Activated CD8-positive, alpha-beta T cell treated with anti-CD3 and anti-CD28 coated beads, Interleukin-2, amount 10 ng/mL, durations not matched to agents 7 days and 5 days (primary cell): Measurements from ENCODE around the gene LRIT1. TPM values are rescaled to one million over a fixed set of nuclear protein-coding genes. Genes with fewer than 3 reads are reported as not detected.
"Not testable (repeated sequence)": the region's sequence is repeated elsewhere in the genome, so short reads cannot be mapped to it uniquely, and the experiment has no call there.

ENCODE experiments used
- ATAC-seq: fragments of 150-1000 bp; cut with Tn5 transposase; one replicate; pipeline ENCODE4 v1.10.0; 2021; ENCODE audit warnings: moderate library complexity
- CTCF ChIA-PET: fragments of 350-600 bp; sonication (Branson Sonifier 250); formaldehyde crosslinking; loops from one replicate; lab custom pipeline; 2021; ENCODE audit warnings: antibody characterized with exemption; lab: Charles Lee
- POLR2A ChIA-PET: fragments of 350-600 bp; sonication (Branson Sonifier 250); formaldehyde crosslinking; loops from one replicate; lab custom pipeline; 2021; ENCODE audit warnings: antibody characterized with exemption; lab: Charles Lee
- DNase-seq: peaks from one replicate; pipeline ENCODE4 v3.0.0-alpha.2; 2020
- H3K27ac Mint-ChIP-seq: one replicate; pipeline ENCODE4 v1.8.0; 2021; ENCODE audit warnings: mild to moderate bottlenecking, mixed read lengths
- H3K27me3 Mint-ChIP-seq: one replicate; pipeline ENCODE4 v1.8.0; 2021; ENCODE audit warnings: low read depth, mixed read lengths
- H3K36me3 Mint-ChIP-seq: one replicate; pipeline ENCODE4 v1.8.0; 2021; ENCODE audit warnings: low read depth, mixed read lengths
- H3K4me1 Mint-ChIP-seq: one replicate; pipeline ENCODE4 v1.8.0; 2021; ENCODE audit warnings: low read depth, mixed read lengths
- H3K4me3 Mint-ChIP-seq: one replicate; pipeline ENCODE4 v1.8.0; 2021; ENCODE audit warnings: mild to moderate bottlenecking, mixed read lengths
- H3K9me3 Mint-ChIP-seq: one replicate; pipeline ENCODE4 v1.8.0; 2022; ENCODE audit warnings: mixed read lengths; ENCODE audit not compliant: insufficient read depth
- total RNA-seq, 2 experiments: library from RNA; stranded (reverse); gene quantifications; one replicate each; pipeline ENCODE4 v1.2.3, GENCODE V29; 2021

Gene LRIT1
- not detected for total RNA-seq

GRCh38 chr10:84241185-84241790 lies at the start of gene LRIT1:
Gene LRIT1, minus strand, starts transcription at chr10:84241546. Its CDS starts 107 bp downstream, at chr10:84241439.
- Mint-ChIP-seq H3K9me3 (no peaks in the 10 kb centered on the region), H3K36me3 (no peaks in the 10 kb centered on the region), H3K27me3 (peaks cover 4% of the 10 kb centered on the region), H3K27ac (no peak within 1 kb of the TSS), H3K4me3 (no peak within 1 kb of the TSS), H3K4me1 (no peaks in the 10 kb centered on the region)
- ATAC-seq (no peak), DNase-seq (no peak)
- ChIA-PET CTCF (no interaction called here), POLR2A (no interaction called here)

GRCh38 chr10:84290235-84290634 lies 48.9 kb upstream of the LRIT1 start:
- peaks cover 24% of the 10 kb centered on the region for H3K4me1 Mint-ChIP-seq
- H3K27ac Mint-ChIP-seq, result no peak overlapping the region
- CTCF ChIA-PET, result interaction anchor here (1.0 kb wide), 1 partner anchor 247 kb away, joined by 3 read pairs; no protein-coding TSS in a partner anchor
- H3K9me3 Mint-ChIP-seq, result no peaks in the 10 kb centered on the region
- ATAC-seq (no peak), DNase-seq (no peak)
- H3K36me3 Mint-ChIP-seq, result no peaks in the 10 kb centered on the region
- no peak overlapping the region for H3K4me3 Mint-ChIP-seq
- H3K27me3 Mint-ChIP-seq, result peaks cover 23% of the 10 kb centered on the region
- POLR2A ChIA-PET, result no interaction called here

- ATAC-seq (no peak), DNase-seq (no peak)
- Mint-ChIP-seq H3K27ac (no peak overlapping the region), H3K4me1 (peaks cover 19% of the 10 kb centered on the region), H3K4me3 (no peak overlapping the region), H3K36me3 (no peaks in the 10 kb centered on the region), H3K27me3 (peaks cover 23% of the 10 kb centered on the region), H3K9me3 (no peaks in the 10 kb centered on the region)
- ChIA-PET CTCF (no interaction called here), POLR2A (no interaction called here)
Observed at GRCh38 chr10:84289521-84290200, 48.3 kb upstream of the LRIT1 start.

- Mint-ChIP-seq H3K9me3 (no peaks in the 10 kb centered on the region), H3K4me3 (no peak overlapping the region), H3K27ac (no peak overlapping the region), H3K4me1 (peaks cover 4% of the 10 kb centered on the region), H3K36me3 (no peaks in the 10 kb centered on the region), H3K27me3 (peaks cover 23% of the 10 kb centered on the region)
- DNase-seq (no peak), ATAC-seq (no peak)
- CTCF ChIA-PET, result interaction anchor here (0.7 to 1.0 kb wide), 2 partner anchors 21 to 64 kb away, joined by 3 read pairs; no protein-coding TSS in a partner anchor
- POLR2A ChIA-PET, result no interaction called here
Observed at GRCh38 chr10:84288151-84288550, 46.8 kb upstream of the LRIT1 start.

- ATAC-seq (no peak), DNase-seq (no peak)
- Mint-ChIP-seq H3K27me3 (peaks cover 23% of the 10 kb centered on the region), H3K9me3 (no peaks in the 10 kb centered on the region), H3K4me1 (peaks cover 3% of the 10 kb centered on the region), H3K36me3 (no peaks in the 10 kb centered on the region), H3K4me3 (no peak overlapping the region), H3K27ac (no peak overlapping the region)
- ChIA-PET POLR2A (no interaction called here), CTCF (no interaction called here)
Observed at GRCh38 chr10:84286695-84287094, 45.3 kb upstream of the LRIT1 start.

DNA sequence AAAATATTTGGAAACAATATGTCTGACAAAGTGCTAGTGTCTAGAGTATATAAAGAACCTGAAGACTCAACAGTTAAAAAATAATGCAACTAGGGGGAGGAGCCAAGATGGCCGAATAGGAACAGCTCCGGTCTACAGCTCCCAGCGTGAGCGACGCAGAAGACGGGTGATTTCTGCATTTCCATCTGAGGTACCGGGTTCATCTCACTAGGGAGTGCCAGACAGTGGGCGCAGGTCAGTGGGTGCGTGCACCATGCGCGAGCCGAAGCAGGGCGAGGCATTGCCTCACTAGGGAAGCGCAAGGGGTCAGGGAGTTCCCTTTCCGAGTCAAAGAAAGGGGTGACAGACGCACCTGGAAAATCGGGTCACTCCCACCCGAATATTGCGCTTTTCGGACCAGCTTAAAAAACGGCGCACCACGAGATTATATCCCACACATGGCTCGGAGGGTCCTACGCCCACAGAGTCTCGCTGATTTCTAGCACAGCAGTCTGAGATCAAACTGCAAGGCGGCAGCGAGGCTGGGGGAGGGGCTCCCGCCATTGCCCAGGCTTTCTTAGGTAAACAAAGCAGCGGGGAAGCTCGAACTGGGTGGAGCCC lies 38.6 kb upstream of the LRIT1 start:
- H3K4me1 Mint-ChIP-seq, DNase-seq, H3K36me3 Mint-ChIP-seq, H3K27ac Mint-ChIP-seq, POLR2A ChIA-PET, H3K9me3 Mint-ChIP-seq, H3K4me3 Mint-ChIP-seq, ATAC-seq: not testable (repeated sequence)
- CTCF ChIA-PET, result interaction anchor here (1.4 to 1.6 kb wide), 2 partner anchors 13 to 257 kb away, joined by 7 to 10 read pairs; no protein-coding TSS in a partner anchor
- peaks cover 21% of the 10 kb centered on the region for H3K27me3 Mint-ChIP-seq

DNA sequence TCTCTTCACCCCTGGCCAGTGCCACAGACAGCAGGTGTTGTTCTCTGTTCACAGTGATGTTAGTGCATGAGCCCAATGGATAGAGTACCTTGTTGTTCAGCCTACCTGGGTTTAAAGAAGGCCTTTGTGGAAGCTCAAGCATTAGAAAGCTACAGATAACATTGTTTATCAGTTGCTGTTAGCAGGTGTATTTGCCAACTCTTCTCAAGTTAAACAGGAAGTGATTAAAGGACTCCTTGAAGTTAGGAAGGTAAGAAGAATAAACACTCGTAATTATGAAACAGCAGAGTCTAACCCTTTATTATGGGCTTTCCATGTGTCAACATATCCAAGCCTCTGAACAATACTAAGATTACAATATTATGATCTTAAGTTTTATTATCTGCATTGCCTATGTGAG lies 29.4 kb upstream of the LRIT1 start:
- H3K4me3 Mint-ChIP-seq, result no peak overlapping the region
- ATAC-seq (no peak), DNase-seq (no peak)
- ChIA-PET POLR2A (no interaction called here), CTCF (interaction anchor here (11.7 kb wide), 1 partner anchor 267 kb away, joined by 260 read pairs; no protein-coding TSS in a partner anchor)
- peaks cover 18% of the 10 kb centered on the region for H3K4me1 Mint-ChIP-seq
- H3K27me3 Mint-ChIP-seq, result peaks cover 9% of the 10 kb centered on the region
- H3K9me3 Mint-ChIP-seq, result no peaks in the 10 kb centered on the region
- no peaks in the 10 kb centered on the region for H3K36me3 Mint-ChIP-seq
- no peak overlapping the region for H3K27ac Mint-ChIP-seq

GRCh38 chr10:84269773-84270172 lies 28.4 kb upstream of the LRIT1 start:
- peaks cover 19% of the 10 kb centered on the region for H3K4me1 Mint-ChIP-seq
- DNase-seq, result no peak
- no peak overlapping the region for H3K4me3 Mint-ChIP-seq
- ChIA-PET POLR2A (no interaction called here), CTCF (interaction anchor here (0.8 to 11.7 kb wide), 4 partner anchors 24 to 268 kb away, joined by 3 to 260 read pairs (median 4); no protein-coding TSS in a partner anchor)
- no peaks in the 10 kb centered on the region for H3K36me3 Mint-ChIP-seq
- no peak for ATAC-seq
- no peaks in the 10 kb centered on the region for H3K9me3 Mint-ChIP-seq
- no peak overlapping the region for H3K27ac Mint-ChIP-seq
- H3K27me3 Mint-ChIP-seq, result peaks cover 9% of the 10 kb centered on the region

- Mint-ChIP-seq H3K9me3 (no peaks in the 10 kb centered on the region), H3K4me3 (no peak overlapping the region), H3K4me1 (peaks cover 22% of the 10 kb centered on the region), H3K36me3 (no peaks in the 10 kb centered on the region), H3K27me3 (peaks cover 12% of the 10 kb centered on the region), H3K27ac (no peak overlapping the region)
- no peak for DNase-seq
- ChIA-PET CTCF (interaction anchor here (1.2 to 11.7 kb wide), 3 partner anchors 60 to 269 kb away, joined by 3 to 260 read pairs (median 4); no protein-coding TSS in a partner anchor), POLR2A (no interaction called here)
- ATAC-seq, result no peak
Observed at GRCh38 chr10:84269162-84269561, 27.8 kb upstream of the LRIT1 start.

GRCh38 chr10:84267503-84268126 lies 26.3 kb upstream of the LRIT1 start:
- H3K4me3 Mint-ChIP-seq, result no peak overlapping the region
- peak overlapping the region; percentile 25 for H3K27ac Mint-ChIP-seq
- no peaks in the 10 kb centered on the region for H3K9me3 Mint-ChIP-seq
- H3K36me3 Mint-ChIP-seq, result no peaks in the 10 kb centered on the region
- POLR2A ChIA-PET, result interaction anchor here (0.6 to 1.6 kb wide), 2 partner anchors 62 to 273 kb away, joined by 3 to 5 read pairs; no protein-coding TSS in a partner anchor
- DNase-seq, result peak; percentile 81
- peak; percentile 66 for ATAC-seq
- H3K27me3 Mint-ChIP-seq, result peaks cover 18% of the 10 kb centered on the region
- CTCF ChIA-PET, result interaction anchor here (0.6 to 11.7 kb wide), 44 partner anchors 9 to 281 kb away, joined by 3 to 260 read pairs (median 4); partner anchors contain the start of gene CCSER2
- peaks cover 22% of the 10 kb centered on the region for H3K4me1 Mint-ChIP-seq

DNA sequence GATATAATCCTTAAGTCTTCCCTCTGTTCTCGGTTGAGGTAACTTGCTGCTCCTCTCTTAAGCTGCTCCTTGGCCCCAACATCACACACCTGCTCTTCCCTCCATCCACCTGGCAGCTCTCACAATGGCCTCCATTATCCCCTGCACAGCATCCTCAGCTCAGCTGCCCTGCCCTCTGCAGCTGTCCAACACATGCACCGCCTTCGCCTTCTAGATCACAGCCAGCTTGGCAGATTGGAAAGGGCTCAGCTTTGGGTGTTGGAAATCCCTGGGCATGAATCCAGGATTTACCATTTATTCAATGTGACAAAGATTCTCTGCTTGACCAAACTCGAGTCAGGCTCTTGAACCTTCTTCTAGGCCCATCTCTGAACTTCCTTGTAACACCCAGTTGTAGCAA lies 24.1 kb upstream of the LRIT1 start:
- H3K36me3 Mint-ChIP-seq, result no peaks in the 10 kb centered on the region
- ChIA-PET POLR2A (interaction anchor here (0.8 kb wide), 1 partner anchor 65 kb away, joined by 4 read pairs; no protein-coding TSS in a partner anchor), CTCF (interaction anchor here (0.8 to 11.7 kb wide), 11 partner anchors 11 to 273 kb away, joined by 3 to 260 read pairs (median 6); partner anchors contain the start of gene CCSER2)
- H3K27ac Mint-ChIP-seq, result no peak overlapping the region
- peaks cover 19% of the 10 kb centered on the region for H3K4me1 Mint-ChIP-seq
- H3K9me3 Mint-ChIP-seq, result no peaks in the 10 kb centered on the region
- H3K27me3 Mint-ChIP-seq, result peaks cover 18% of the 10 kb centered on the region
- ATAC-seq (no peak), DNase-seq (peak; percentile 14)
- H3K4me3 Mint-ChIP-seq, result no peak overlapping the region
